Fibroblast of peridontal ligament (primary cell): ENCODE results near the gene CCDC33.

ENCODE experiments used
- DNase-seq: peaks from one replicate; pipeline ENCODE4 v3.0.0-alpha.2; 2010; ENCODE audit errors: extremely low read depth

The CCDC33 gene

GRCh38 chr15:74235962-74236361 lies at the start of gene CCDC33:
TSS of gene CCDC33 (plus strand) at chr15:74236326. CDS start at chr15:74236720, 394 bp downstream.
- no peak for DNase-seq

- no peak for DNase-seq
Measured at GRCh38 chr15:74188216-74188615, 47.9 kb upstream of the CCDC33 start.

GRCh38 chr15:74191798-74192197 lies 44.3 kb upstream of the CCDC33 start:
- no peak for DNase-seq

- DNase-seq = no peak
Measured at GRCh38 chr15:74192751-74193150, 43.4 kb upstream of the CCDC33 start.

- DNase-seq = peak; percentile 59
Measured at GRCh38 chr15:74193299-74193718, 42.8 kb upstream of the CCDC33 start.

- DNase-seq = no peak
Measured at GRCh38 chr15:74193905-74194304, 42.2 kb upstream of the CCDC33 start.

GRCh38 chr15:74194572-74195559 lies 41.3 kb upstream of the CCDC33 start:
- no peak for DNase-seq

GRCh38 chr15:74196175-74196574 lies 40.0 kb upstream of the CCDC33 start:
- peak; percentile 58 for DNase-seq

GRCh38 chr15:74197176-74197965 lies 38.8 kb upstream of the CCDC33 start:
- no peak for DNase-seq

- DNase-seq = no peak
Measured at GRCh38 chr15:74199297-74199652, 36.9 kb upstream of the CCDC33 start.

GRCh38 chr15:74200412-74200815 lies 35.7 kb upstream of the CCDC33 start:
- DNase-seq = peak; percentile 85

- peak; percentile 32 for DNase-seq
Measured at GRCh38 chr15:74200871-74201419, 35.2 kb upstream of the CCDC33 start.

- DNase-seq = no peak
Measured at GRCh38 chr15:74201710-74202420, 34.3 kb upstream of the CCDC33 start.

GRCh38 chr15:74202452-74203401 lies 33.4 kb upstream of the CCDC33 start, which contains the start of gene STRA6:
TSS of gene STRA6 (minus strand) at chr15:74202787. CDS start at chr15:74202267, 520 bp downstream.
- no peak for DNase-seq

- peak; percentile 54 for DNase-seq
Measured at GRCh38 chr15:74203914-74204431, 32.2 kb upstream of the CCDC33 start.

GRCh38 chr15:74205582-74205947 lies 30.6 kb upstream of the CCDC33 start:
- no peak for DNase-seq

- peak; percentile 28 for DNase-seq
Measured at GRCh38 chr15:74206801-74207281, 29.3 kb upstream of the CCDC33 start.

GRCh38 chr15:74207652-74208440 lies 28.3 kb upstream of the CCDC33 start:
- DNase-seq = no peak

- DNase-seq = no peak
Measured at GRCh38 chr15:74208496-74208895, 27.6 kb upstream of the CCDC33 start.
